HAP-1 (cell line): ENCODE data around the gene GRP.

Experiments used
- DNase-seq, 2 experiments: peaks; one replicate each; pipeline ENCODE4 v3.0.0-alpha.2; 2016 to 2020; ENCODE audit warnings: low spot score in 2 of 2
- H3K27me3 ChIP-seq: fragments of 250-450 bp; sonication (Bioruptor Pico); 2 replicates; pipeline ENCODE4 v1.5.1; 2020; ENCODE audit warnings: low read depth, mild to moderate bottlenecking, moderate library complexity
- H3K36me3 ChIP-seq: fragments of 250-450 bp; sonication (Bioruptor Pico); replicated peaks from 2 replicates; pipeline ENCODE4 v1.5.1; 2020; ENCODE audit warnings: mild to moderate bottlenecking
- H3K4me1 ChIP-seq: fragments of 250-450 bp; sonication (Bioruptor Pico); 2 replicates; pipeline ENCODE4 v1.5.1; 2020; ENCODE audit warnings: mild to moderate bottlenecking
- H3K4me3 ChIP-seq: fragments of 250-450 bp; sonication (Bioruptor Pico); 2 replicates; pipeline ENCODE4 v1.5.1; 2020; ENCODE audit warnings: mild to moderate bottlenecking, moderate library complexity
- H3K9me3 ChIP-seq: fragments of 250-450 bp; sonication (Bioruptor Pico); 2 replicates; pipeline ENCODE4 v1.5.1; 2020; ENCODE audit warnings: mild to moderate bottlenecking, moderate library complexity
- in situ Hi-C: fragments of 300-500 bp; cut with MboI; formaldehyde crosslinking; loops from 3 replicates; pipeline ENCODE4 v1.14.3; 2020; ENCODE audit warnings: low sequenced_read_pairs, inconsistent platforms, mixed read lengths

The GRP gene

DNA sequence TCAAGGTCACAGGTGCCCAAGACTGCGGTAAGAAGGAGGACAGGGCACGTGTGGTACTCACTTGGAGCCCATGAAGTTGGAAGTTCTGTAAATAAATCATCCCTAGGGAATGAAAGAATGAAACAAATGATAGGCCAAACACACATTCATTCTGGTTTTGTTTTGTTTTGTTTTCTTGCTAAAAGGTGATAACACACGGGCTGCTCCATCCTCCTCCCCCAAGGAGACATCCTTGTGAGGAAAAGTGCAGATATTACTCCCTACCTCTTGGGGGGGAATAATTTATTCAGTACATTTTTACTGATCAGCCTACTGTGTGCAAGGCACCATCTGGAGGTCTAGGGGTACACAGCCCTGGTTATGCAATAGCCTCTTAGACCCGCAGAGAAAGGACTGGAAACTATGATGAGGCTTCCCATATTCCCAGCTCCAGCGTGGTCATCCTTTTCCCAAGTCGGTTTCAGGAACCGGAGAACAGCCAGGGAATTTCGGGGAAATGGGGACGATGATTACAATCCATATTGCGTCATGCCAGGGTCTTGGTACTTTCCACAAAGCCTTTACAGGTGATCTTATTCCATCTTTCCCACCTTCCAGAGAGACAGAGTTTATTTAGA is 47.0 kb downstream of the GRP start:
- DNase-seq = no peak
- no peaks in the 10 kb centered on the region; the same call in 1 of the 2 replicates for H3K9me3 ChIP-seq
- in situ Hi-C loops = no loop called here
- H3K4me1 ChIP-seq = no peaks in the 10 kb centered on the region
- H3K27me3 ChIP-seq = peaks cover 77% of the 10 kb centered on the region
- no peaks in the 10 kb centered on the region for H3K36me3 ChIP-seq
- H3K4me3 ChIP-seq = no peak overlapping the region

DNA sequence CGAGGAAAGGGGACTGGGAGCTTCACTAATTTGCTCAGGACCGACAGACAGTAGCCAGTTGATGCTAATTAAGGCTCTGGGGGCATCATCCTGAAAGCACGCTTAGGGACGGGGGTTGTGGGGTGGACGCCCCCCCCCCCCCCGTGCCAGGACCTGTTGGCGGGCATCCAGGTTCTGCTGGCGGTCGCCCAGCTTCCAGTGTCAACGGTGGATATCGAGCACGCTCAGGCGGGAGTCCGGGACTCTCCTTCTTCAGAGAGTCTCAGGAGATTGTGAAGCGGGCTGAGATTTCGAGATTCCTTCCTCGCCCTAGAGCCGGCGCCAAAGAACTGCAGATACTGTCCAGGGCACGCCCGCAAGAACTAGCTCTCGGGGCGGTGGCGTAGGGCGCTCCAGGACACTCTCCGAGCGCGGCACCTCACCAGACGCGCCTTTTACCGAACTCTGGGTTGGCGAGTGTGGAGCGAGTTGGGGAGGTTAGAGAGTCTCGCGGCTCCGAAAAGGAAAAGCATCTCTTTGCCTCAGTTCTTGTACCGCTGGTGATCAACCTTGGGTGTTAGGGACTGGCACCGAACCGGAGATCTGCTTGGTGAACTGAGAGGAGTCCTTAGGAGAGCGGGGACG is 47.7 kb downstream of the GRP start:
- H3K27me3 ChIP-seq = peaks cover 82% of the 10 kb centered on the region
- no peak overlapping the region for H3K4me3 ChIP-seq
- in situ Hi-C loops = no loop called here
- H3K9me3 ChIP-seq = no peaks in the 10 kb centered on the region; the same call in 1 of the 2 replicates
- no peak for DNase-seq
- H3K4me1 ChIP-seq = no peaks in the 10 kb centered on the region
- H3K36me3 ChIP-seq = no peaks in the 10 kb centered on the region

DNA sequence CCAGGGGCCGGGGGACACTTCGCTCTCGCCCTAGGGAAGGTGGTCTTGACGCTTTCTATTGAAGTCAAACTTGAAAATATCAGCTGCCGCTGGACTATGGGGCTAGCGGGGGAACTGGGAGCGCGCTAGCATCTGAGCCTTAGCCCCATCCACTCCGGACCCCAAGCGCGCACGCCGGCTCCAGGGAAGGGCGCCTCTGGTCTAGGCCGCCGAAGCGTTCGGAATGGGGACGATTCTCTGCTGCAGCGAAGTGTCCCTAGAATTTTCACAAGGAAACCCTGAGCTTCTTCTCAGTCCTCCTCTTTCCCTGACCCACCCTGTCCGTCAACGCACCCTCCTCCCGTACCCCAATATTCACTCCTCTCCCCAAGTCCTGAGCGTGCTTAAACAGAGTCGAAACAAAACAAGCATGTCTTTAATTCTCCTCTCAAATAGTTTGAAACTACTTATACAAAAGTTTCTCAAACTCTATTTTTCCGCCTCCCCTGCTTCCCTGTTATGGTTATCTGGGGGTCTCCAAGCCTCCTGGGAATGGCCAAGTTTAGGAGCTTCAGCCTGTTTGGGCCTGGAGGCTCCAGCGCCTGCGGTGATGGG is 48.3 kb downstream of the GRP start:
- no peaks in the 10 kb centered on the region for H3K4me1 ChIP-seq
- in situ Hi-C loops = no loop called here
- peaks cover 84% of the 10 kb centered on the region for H3K27me3 ChIP-seq
- H3K4me3 ChIP-seq = no peak overlapping the region
- H3K9me3 ChIP-seq = no peaks in the 10 kb centered on the region; the same call in 1 of the 2 replicates
- DNase-seq = no peak
- no peaks in the 10 kb centered on the region for H3K36me3 ChIP-seq

DNA sequence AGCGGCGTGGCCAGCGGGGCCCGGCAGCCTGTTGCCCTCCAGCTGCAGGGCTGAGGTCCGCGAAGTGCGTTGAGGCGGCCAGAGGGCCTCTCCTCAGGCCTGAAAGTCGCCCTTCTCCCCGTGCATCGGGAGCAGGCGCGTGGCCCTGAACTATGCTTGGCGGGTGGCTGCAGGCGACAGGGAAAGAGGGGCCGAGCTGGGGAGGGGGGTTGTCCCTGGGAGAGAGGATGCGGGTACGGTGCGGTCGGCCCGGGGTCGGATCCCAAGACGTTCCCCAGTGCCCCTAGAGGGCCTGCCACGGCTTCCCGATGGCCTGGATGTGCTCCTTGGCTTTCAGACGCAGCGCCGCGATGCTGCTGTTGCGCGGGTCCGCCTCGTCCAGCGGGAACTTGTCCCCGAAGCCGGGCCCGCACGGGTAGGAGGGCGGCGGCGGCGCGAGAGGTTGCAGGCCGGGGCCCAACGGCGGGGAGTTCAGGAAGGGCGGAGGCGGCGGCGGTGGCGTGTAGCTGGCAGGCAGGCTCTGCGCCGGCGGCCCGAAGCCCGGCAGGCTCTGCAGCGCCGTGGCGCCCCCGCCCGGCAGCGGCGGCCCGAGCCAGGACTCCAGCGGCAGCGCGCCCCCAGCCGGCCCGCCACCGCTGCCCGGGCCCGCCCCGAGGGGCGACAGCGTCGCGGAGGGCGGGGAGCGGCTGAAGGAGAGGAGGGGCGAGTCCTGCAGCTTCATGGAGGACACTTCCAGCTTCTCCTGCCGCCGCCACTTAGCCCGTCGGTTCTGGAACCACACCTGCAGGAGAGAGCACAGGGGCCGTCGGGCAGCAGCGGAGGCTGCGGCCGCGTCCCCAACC is 49.0 kb downstream of the GRP start:
- Histone ChIP-seq H3K27me3 (peaks cover 84% of the 10 kb centered on the region), H3K9me3 (no peaks in the 10 kb centered on the region; the same call in 1 of the 2 replicates), H3K4me3 (peak overlapping the region; percentile 27), H3K36me3 (no peaks in the 10 kb centered on the region), H3K4me1 (no peaks in the 10 kb centered on the region)
- in situ Hi-C loops = no loop called here
- peak; percentile 39 to 74 for DNase-seq

DNA sequence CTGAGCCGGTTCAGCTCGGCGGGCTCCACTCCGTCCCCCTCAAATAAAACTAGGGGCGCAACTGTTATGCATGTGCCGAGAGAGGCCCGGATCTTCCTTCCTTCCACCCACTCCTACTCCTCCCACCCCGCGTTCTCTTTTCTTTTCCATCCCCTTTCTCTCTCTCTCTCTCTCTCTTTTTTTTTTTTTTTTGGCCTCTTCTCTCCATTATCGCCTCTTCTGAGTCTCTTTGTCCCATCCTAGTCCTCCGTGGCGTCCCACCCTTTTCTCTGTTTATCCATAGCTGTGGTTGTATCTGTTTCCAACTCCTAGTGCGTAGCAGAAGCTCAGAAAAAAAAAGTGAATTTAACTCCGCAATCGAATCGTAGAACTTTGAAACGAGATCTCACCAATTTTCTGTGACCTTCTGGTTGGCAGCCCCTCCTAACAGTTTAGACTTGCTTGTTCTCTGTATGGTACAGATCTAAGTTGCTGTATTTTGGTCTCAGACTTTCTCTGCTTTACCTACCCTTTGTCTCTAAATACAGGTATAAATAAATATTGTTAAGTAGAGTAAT is 49.7 kb downstream of the GRP start:
- peaks cover 79% of the 10 kb centered on the region for H3K27me3 ChIP-seq
- H3K4me1 ChIP-seq = no peaks in the 10 kb centered on the region
- H3K4me3 ChIP-seq = peak overlapping the region; percentile 27

DNA sequence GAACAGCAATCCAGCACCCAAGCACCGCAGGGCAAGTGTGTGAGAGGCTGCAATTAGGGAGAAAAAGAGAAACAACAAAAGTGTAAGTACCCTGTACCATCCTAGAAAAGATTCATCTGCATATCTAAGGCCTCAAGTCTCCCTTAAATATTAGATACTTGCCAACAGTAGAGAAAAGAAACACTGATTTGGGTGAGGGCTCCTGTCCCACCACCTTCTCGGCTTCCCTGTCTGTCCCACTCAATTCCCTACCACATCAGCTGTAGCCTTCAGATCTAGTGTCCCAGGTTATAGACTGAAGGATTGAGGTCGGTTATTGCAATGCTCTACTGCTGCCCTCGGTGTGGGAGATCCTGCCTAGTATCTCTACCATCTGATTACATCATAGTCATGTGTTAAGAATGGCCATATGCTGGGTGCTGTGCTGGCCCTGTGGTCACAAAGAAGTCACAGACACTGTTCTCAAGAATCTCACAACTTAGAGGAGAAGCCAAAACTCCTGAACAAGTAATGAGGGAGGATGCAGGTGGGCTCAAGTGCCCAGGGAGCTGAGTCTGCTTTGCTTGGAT is 50.8 kb downstream of the GRP start:
- no peaks in the 10 kb centered on the region for H3K36me3 ChIP-seq
- no peak for DNase-seq
- H3K9me3 ChIP-seq = no peaks in the 10 kb centered on the region; the same call in 1 of the 2 replicates
- no peaks in the 10 kb centered on the region for H3K4me1 ChIP-seq
- no peak overlapping the region for H3K4me3 ChIP-seq
- in situ Hi-C loops = no loop called here
- peaks cover 73% of the 10 kb centered on the region for H3K27me3 ChIP-seq

More for the DNA sequence above, 49.7 kb downstream of the GRP start:
- Histone ChIP-seq H3K9me3 (no peaks in the 10 kb centered on the region; the same call in 1 of the 2 replicates), H3K36me3 (no peaks in the 10 kb centered on the region)
- in situ Hi-C loops = no loop called here
- no peak for DNase-seq

DNA sequence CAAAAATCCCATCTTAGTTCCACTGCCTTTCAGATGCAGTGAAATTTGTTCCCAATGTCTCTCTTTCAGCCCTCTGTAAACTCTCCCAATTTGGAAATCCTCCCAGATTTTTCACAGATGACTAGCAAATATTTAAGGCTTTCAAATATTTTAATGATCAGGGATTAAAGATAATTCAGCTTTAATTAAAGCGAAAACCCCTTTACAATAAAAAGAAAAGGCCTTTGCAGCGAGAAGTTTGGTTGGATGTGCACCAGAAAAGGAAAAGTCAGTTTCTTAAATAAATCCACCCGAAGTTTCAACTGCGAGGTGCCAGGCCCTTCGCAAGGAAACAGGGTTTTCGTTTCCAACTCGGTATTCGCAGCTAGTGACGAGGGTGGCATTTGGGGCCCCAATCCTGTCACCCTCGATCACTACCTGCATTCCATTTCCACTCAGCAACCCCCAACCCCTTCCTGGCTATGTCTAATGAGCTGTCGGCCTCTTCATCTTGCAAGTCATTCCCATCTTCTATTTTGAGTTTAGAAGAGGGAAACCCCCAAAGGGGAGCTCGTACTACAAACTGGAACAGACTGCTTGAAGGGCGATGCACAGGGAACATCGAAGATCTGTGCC is 51.8 kb downstream of the GRP start:
- Histone ChIP-seq H3K9me3 (no peaks in the 10 kb centered on the region; the same call in 1 of the 2 replicates), H3K4me3 (no peak overlapping the region), H3K4me1 (no peaks in the 10 kb centered on the region), H3K27me3 (peaks cover 63% of the 10 kb centered on the region), H3K36me3 (no peaks in the 10 kb centered on the region)
- no peak for DNase-seq
- in situ Hi-C loops = no loop called here

DNA sequence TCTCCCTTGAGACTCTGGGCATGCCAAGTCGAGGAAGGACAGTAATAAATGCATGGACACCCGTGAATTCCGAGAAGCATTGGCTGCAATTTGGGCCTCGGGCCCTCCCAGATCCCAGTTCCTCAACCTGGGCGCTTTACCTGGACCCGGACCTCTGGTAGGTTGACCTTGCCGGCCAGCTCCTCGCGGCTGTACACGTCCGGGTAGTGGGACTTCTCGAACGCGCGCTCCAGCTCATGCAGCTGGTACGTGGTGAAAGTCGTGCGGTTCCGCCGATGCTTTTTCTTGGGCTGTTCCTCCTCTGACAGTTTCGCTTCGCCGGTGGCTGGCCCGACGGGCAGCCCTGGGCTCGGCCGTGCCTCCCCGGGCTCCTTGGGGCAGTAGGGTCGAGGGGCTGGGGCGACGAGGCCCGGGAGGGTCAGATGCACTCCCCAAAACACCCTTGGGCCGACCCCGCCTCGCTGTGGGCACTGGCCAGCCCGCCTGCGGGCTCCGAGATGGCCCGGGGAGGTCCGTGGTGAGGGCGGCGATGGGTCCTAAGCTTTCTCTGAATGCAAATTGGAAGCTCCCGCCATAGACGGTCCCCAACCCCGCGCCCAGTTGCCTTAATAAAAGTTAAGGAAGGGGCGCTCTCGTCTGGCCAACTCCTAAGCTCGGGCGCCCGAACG is 52.4 kb downstream of the GRP start:
- no peaks in the 10 kb centered on the region; the same call in 1 of the 2 replicates for H3K9me3 ChIP-seq
- in situ Hi-C loops = no loop called here
- peaks cover 57% of the 10 kb centered on the region for H3K27me3 ChIP-seq
- no peak for DNase-seq
- no peaks in the 10 kb centered on the region for H3K36me3 ChIP-seq
- no peaks in the 10 kb centered on the region for H3K4me1 ChIP-seq
- no peak overlapping the region for H3K4me3 ChIP-seq

DNA sequence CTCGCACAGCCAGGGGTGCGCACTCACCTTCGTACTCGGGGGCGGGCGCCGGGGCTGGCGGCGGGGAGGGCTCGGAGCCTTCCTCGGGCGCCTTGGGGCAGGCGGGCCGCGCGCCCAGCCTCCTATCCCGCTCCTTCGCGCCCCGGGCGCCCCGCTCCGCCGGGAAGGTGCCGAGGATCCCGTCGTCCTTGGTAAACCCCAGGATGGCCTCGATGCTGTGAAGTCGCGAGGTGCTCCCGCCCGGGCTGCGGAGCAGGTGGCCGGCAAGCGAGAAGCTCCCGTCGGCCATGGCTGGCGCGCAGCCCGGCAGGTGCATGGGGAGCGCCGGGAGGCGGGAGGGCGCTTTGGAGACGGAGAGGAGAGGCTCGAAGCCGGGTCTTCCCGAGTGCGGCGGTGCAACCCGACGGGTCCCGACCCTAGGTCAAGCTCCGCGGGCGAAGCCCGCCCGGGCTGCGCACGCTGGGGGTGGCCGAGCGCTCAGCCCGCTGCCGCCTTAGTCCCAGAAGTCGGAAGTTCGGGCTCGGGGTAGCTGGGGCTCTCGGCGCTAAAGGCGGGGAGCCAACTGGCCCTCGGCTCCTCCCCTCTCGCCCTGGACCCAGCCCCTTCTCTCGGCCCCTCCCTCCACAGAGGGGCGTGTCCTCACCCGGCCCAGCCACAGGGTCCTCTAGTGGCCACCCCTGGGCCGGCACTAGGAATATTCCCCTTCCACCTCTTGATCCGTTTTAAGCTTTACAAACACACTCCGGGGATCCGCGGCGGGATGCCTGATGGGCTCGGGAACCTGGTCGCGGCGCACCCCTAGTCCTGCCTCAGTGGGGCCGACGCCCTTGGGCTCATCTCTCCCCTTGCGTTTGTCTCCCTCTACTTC is 53.2 kb downstream of the GRP start, which contains the start of gene RAX:
RAX (minus strand) TSS at position 564 of the 868 bp plus-strand sequence; CDS start at position 316, 248 bp downstream.
- peak; percentile 38 to 79 for DNase-seq
- no peaks in the 10 kb centered on the region for H3K4me1 ChIP-seq
- peaks cover 50% of the 10 kb centered on the region for H3K27me3 ChIP-seq
- H3K4me3 ChIP-seq = peak within 1 kb of the TSS; percentile 28
- H3K9me3 ChIP-seq = no peaks in the 10 kb centered on the region; the same call in 1 of the 2 replicates
- H3K36me3 ChIP-seq = no peaks in the 10 kb centered on the region
- in situ Hi-C loops = no loop called here

DNA sequence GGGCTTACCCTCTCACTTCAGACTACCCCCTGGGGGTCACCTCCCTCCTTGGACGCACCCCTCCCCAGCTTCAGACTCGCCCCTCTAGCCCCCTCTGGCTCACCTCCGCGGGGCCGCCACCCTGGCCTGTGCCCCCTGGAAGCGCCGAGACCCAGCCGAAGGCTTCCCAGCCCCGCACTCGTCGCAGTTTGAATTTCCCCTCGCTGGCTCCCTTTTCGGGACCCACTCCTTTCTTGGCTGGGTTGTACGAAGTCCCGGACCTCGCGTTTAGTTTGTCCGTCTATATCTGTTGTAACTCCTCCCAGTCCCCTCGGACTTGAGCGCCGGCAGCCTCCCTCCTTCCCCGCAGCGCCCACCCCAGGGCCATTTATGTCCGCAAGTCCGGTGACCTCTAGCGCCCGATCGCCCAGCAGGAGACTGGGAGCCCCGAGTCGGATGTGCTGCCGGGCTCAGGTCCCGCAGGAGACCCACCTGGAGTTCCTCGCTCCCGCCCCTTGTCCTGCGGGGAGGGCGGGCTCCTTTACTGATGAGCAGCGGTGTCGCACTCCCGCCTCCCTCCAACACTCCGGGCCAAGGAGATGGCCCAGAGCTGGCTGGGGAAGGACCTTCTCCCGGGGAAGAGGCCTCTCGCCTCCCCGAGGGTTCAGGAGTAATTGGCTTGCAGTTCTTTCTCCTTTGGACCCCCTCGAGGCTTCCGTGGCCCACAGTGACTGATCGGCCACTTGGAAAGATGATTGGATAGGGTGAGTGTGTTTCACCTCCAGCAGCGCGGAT is 54.0 kb downstream of the GRP start:
- in situ Hi-C loops = no loop called here
- Histone ChIP-seq H3K4me3 (peak overlapping the region; percentile 28), H3K9me3 (no peaks in the 10 kb centered on the region), H3K27me3 (peaks cover 56% of the 10 kb centered on the region), H3K4me1 (no peaks in the 10 kb centered on the region), H3K36me3 (no peaks in the 10 kb centered on the region)
- no peak for DNase-seq

DNA sequence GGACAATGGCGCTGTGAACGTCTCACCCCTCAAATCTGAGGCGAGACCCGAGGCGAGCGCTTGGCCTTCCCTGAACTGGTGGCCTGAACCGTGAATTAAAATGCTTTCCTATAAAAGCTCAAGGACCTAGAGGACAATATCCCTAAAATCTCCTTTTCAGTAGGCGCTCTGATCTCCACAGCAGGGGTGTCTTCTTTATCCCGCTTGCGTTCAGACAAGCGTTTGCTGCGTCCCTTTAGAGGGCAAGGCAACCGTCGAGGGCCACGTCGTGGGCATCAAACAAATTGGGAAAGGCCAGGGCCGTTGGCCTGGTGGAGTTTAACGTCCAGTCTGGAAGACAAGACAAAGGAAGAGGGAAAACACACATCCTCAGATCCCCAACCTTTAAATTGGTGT is 54.6 kb downstream of the GRP start:
- H3K27me3 ChIP-seq = peaks cover 59% of the 10 kb centered on the region
- no peak overlapping the region for H3K4me3 ChIP-seq
- no peaks in the 10 kb centered on the region for H3K4me1 ChIP-seq
- no peak for DNase-seq
- in situ Hi-C loops = no loop called here
- H3K9me3 ChIP-seq = no peaks in the 10 kb centered on the region
- no peaks in the 10 kb centered on the region for H3K36me3 ChIP-seq
